B cell (primary cell): ENCODE results near the gene THEMIS2.
A peak's percentile ranks its signal among the peaks of the same experiment; 100 is the strongest.

Experiments
- CTCF ChIP-seq: fragments of 200-600 bp; IDR thresholded peaks from one replicate; pipeline ENCODE4 v1.8.0; 2022; ENCODE audit warnings: antibody characterized with exemption, mild to moderate bottlenecking
- EZH2 ChIP-seq: IDR thresholded peaks from 2 replicates; pipeline ENCODE4 v1.6.1; 2012; ENCODE audit warnings: borderline replicate concordance, low read depth, mild to moderate bottlenecking, moderate library complexity, low read length; ENCODE audit not compliant: insufficient read depth, poor library complexity, severe bottlenecking

DNA sequence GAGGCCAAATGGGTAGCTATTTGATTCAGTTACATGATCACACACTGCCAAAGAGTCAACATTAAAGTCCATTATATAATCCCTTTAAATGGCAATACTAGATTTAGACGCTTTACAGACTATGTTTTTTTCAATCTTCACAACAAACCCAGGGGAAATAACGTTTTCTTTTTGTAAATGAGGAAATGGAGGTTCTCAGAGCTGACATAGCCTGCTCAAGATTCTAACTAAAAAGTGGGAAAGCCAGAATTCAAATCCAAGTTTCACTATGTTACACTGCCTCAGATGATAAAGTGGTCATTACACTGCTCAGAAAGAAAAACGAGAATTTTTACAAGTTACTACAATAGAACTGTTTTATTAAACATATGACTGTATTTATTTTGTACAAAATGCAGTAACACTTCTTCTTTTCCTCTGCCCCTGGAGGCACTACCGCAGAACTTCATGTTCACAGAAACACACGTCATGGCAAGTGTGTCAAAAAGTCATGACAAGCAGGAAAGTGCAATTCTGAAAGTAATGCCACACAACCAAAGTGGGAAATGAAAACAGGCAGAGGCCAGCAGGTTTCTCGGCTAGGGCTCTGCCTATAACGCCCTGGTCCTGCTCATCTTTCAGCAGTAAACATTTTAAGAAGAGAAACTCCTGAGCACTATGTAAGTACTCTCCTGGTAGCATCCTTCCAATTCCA, 19.0 kb downstream of the THEMIS2 start:
- TF ChIP-seq CTCF, result peak; percentile 68
- TF ChIP-seq EZH2, result no peak
